Loucy (cell line): ENCODE measurements around the gene SEMA4C.

Source experiments
- CTCF ChIP-seq: fragments of 200-600 bp; sonication (generic); conservative IDR thresholded peaks from 2 replicates; pipeline ENCODE4 v1.5.1; 2014; ENCODE audit warnings: mild to moderate bottlenecking, antibody characterized with exemption, low read length
- EZH2phosphoT487 ChIP-seq: fragments of 200-600 bp; IDR thresholded peaks from 2 replicates; pipeline ENCODE4 v1.6.1; 2018; ENCODE audit warnings: antibody characterized with exemption, mild to moderate bottlenecking, moderate library complexity, borderline replicate concordance

- no peak for TF ChIP-seq CTCF
- TF ChIP-seq EZH2phosphoT487 = no peak
Measured at GRCh38 chr2:96913398-96914202, 43.7 kb upstream of the SEMA4C start.
